PC-3 (cell line): ENCODE results near the gene PCP4. TPM values are rescaled to one million over a fixed set of nuclear protein-coding genes. Genes with fewer than 3 reads are reported as not detected.
"Not testable (repeated sequence)": the region's sequence is repeated elsewhere in the genome, so short reads cannot be mapped to it uniquely, and the experiment has no call there.

Source experiments
- ATAC-seq: fragments of 200-7000 bp; cut with Tn5 transposase; 2 replicates; pipeline ENCODE4 v1.9.1; 2020; ENCODE audit warnings: mild to moderate bottlenecking, moderate library complexity
- BruUV-seq: library from RNA; stranded (reverse); fragments of 400-500 nt; replicated peaks from 2 replicates; lab custom pipeline; 2021; lab: Mats Ljungman, UMichigan
- CTCF ChIA-PET: fragments of 300-600 bp; sonication (Branson Sonifier 250); formaldehyde crosslinking; loops from one replicate; lab custom pipeline; 2022; ENCODE audit warnings: antibody characterized with exemption; lab: Charles Lee
- POLR2A ChIA-PET: fragments of 300-600 bp; sonication (Branson Sonifier 250); formaldehyde crosslinking; loops from one replicate; lab custom pipeline; 2022; ENCODE audit warnings: antibody characterized with exemption; ENCODE audit not compliant: unreplicated experiment; lab: Charles Lee
- DNase-seq: peaks from one replicate; pipeline ENCODE4 v3.0.0-alpha.2; 2015
- H2AFZ ChIP-seq: fragments of 300-600 bp; sonication (generic); 2 replicates; pipeline ENCODE4 v1.6.0; 2016; ENCODE audit warnings: antibody characterized with exemption, low read length
- H3F3A ChIP-seq: fragments of 300-600 bp; sonication (generic); one replicate; pipeline ENCODE4 v1.6.0; 2017; ENCODE audit warnings: antibody characterized with exemption, low read length, control low read depth, mild to moderate bottlenecking; ENCODE audit not compliant: unreplicated experiment
- H3K27ac ChIP-seq: fragments of 300-600 bp; sonication (generic); 2 replicates; pipeline ENCODE4 v1.5.1; 2016; ENCODE audit warnings: mild to moderate bottlenecking, low read length
- H3K27me3 ChIP-seq: fragments of 300-600 bp; sonication (generic); 2 replicates; pipeline ENCODE4 v1.6.1; 2016; ENCODE audit warnings: low read length, mixed read lengths
- H3K36me3 ChIP-seq: fragments of 300-600 bp; sonication (generic); 2 replicates; pipeline ENCODE4 v1.6.1; 2016; ENCODE audit warnings: low read depth, mixed run types, low read length, mixed read lengths
- H3K4me1 ChIP-seq: fragments of 300-600 bp; sonication (generic); 2 replicates; pipeline ENCODE4 v1.5.1; 2016; ENCODE audit warnings: low read length; ENCODE audit not compliant: insufficient read depth
- H3K4me2 ChIP-seq: fragments of 300-600 bp; sonication (generic); 2 replicates; pipeline ENCODE4 v1.6.0; 2016; ENCODE audit warnings: low read length
- H3K4me3 ChIP-seq: fragments of 300-600 bp; sonication (generic); 2 replicates; pipeline ENCODE4 v1.5.1; 2016; ENCODE audit warnings: mild to moderate bottlenecking, low read length, mixed read lengths
- H3K79me2 ChIP-seq: fragments of 300-600 bp; sonication (generic); 2 replicates; pipeline ENCODE4 v1.6.1; 2017; ENCODE audit warnings: low read length, mixed read lengths
- H3K9ac ChIP-seq: fragments of 300-600 bp; sonication (generic); 2 replicates; pipeline ENCODE4 v1.6.0; 2016; ENCODE audit warnings: mild to moderate bottlenecking, low read length
- H3K9me2 ChIP-seq: fragments of 300-600 bp; sonication (generic); replicated peaks from 2 replicates; pipeline ENCODE4 v1.6.1; 2016; ENCODE audit warnings: mixed run types, low read length, mixed read lengths
- H3K9me3 ChIP-seq: fragments of 300-600 bp; sonication (generic); 2 replicates; pipeline ENCODE4 v1.6.1; 2016; ENCODE audit warnings: low read length, mixed read lengths
- H4K20me1 ChIP-seq: fragments of 300-600 bp; sonication (generic); 2 replicates; pipeline ENCODE4 v1.6.1; 2016; ENCODE audit warnings: low read length, mixed read lengths
- CTCF ChIP-seq: fragments of 300-600 bp; sonication (generic); conservative IDR thresholded peaks from 2 replicates; pipeline ENCODE4 v1.5.1; 2017; ENCODE audit warnings: antibody characterized with exemption, low read depth, mild to moderate bottlenecking, low read length
- EZH2 ChIP-seq: fragments of 300-600 bp; sonication (generic); IDR thresholded peaks from one replicate; pipeline ENCODE4 v1.6.1; 2017; ENCODE audit warnings: antibody characterized with exemption, mild to moderate bottlenecking, low read length; ENCODE audit not compliant: unreplicated experiment
- EZH2phosphoT487 ChIP-seq: fragments of 300-600 bp; sonication (generic); IDR thresholded peaks from 2 replicates; pipeline ENCODE4 v1.6.1; 2018; ENCODE audit warnings: mild to moderate bottlenecking, antibody characterized with exemption, low read length, borderline replicate concordance
- intact Hi-C: fragments of 100-400 bp; cut with micrococcal nuclease; formaldehyde crosslinking; loops from 2 replicates; pipeline ENCODE4 v1.9.0; 2023
- total RNA-seq: library from RNA; depleted of rRNA; stranded (reverse); fragments of >200 nt; gene quantifications from 2 replicates; pipeline ENCODE4 v1.2.3, GENCODE V29; 2014

The PCP4 gene
- total RNA-seq, 1 experiment from 2014 or later, result not detected

GRCh38 chr21:39888848-39889247 lies 21.6 kb downstream of the PCP4 start:
- no peak for ATAC-seq
- DNase-seq, result no peak
- no peaks in the 10 kb centered on the region for H3K9me3 ChIP-seq
- H3K4me2 ChIP-seq, result no peak overlapping the region
- ChIA-PET CTCF (no interaction called here), POLR2A (no interaction called here)
- H3K79me2 ChIP-seq, result no peaks in the 10 kb centered on the region
- no peaks in the 10 kb centered on the region for H3K36me3 ChIP-seq
- TF ChIP-seq EZH2, result no peak
- TF ChIP-seq EZH2phosphoT487, result no peak
- no peak for TF ChIP-seq CTCF
- H3K4me1 ChIP-seq, result no peaks in the 10 kb centered on the region
- no peaks in the 10 kb centered on the region for H3K9me2 ChIP-seq
- no peak overlapping the region for H3K4me3 ChIP-seq
- no peak overlapping the region for H3K9ac ChIP-seq
- intact Hi-C loops, result no loop called here
- no peak overlapping the region for H3K27ac ChIP-seq
- H3F3A ChIP-seq, result no peaks in the 10 kb centered on the region
- H4K20me1 ChIP-seq, result no peaks in the 10 kb centered on the region
- no TSS peak for BruUV-seq
- peaks cover 9% of the 10 kb centered on the region for H3K27me3 ChIP-seq
- no peak overlapping the region for H2AFZ ChIP-seq

- H3K36me3 ChIP-seq, result no peaks in the 10 kb centered on the region
- no peak for TF ChIP-seq EZH2phosphoT487
- TF ChIP-seq EZH2, result no peak
- no peak for TF ChIP-seq CTCF
- no TSS peak for BruUV-seq
Observed at GRCh38 chr21:39891111-39891510, 23.9 kb downstream of the PCP4 start.

GRCh38 chr21:39891863-39892262 lies 24.6 kb downstream of the PCP4 start:
- H3K4me3 ChIP-seq, H3K9ac ChIP-seq, H3K27ac ChIP-seq, H3F3A ChIP-seq, H3K9me3 ChIP-seq, H3K9me2 ChIP-seq, H3K4me2 ChIP-seq, POLR2A ChIA-PET, H3K36me3 ChIP-seq, intact Hi-C loops, H2AFZ ChIP-seq, H3K4me1 ChIP-seq, BruUV-seq, H3K79me2 ChIP-seq, CTCF ChIA-PET, DNase-seq, H4K20me1 ChIP-seq, ATAC-seq: not testable (repeated sequence)
- peaks cover 12% of the 10 kb centered on the region for H3K27me3 ChIP-seq

More at GRCh38 chr21:39891111-39891510, 23.9 kb downstream of the PCP4 start:
- ChIA-PET POLR2A (no interaction called here), CTCF (no interaction called here)
- Histone ChIP-seq H3K27ac (no peak overlapping the region), H3F3A (no peaks in the 10 kb centered on the region), H3K4me1 (no peaks in the 10 kb centered on the region), H4K20me1 (no peaks in the 10 kb centered on the region), H3K9me2 (no peaks in the 10 kb centered on the region), H3K9me3 (no peaks in the 10 kb centered on the region), H3K27me3 (peaks cover 12% of the 10 kb centered on the region), H3K4me3 (no peak overlapping the region), H3K9ac (no peak overlapping the region), H3K4me2 (no peak overlapping the region), H2AFZ (no peak overlapping the region), H3K79me2 (no peaks in the 10 kb centered on the region)
- ATAC-seq (no peak), DNase-seq (no peak)
- intact Hi-C loops, result no loop called here
